ENCODE results near the gene GREB1. TPM values are rescaled to one million over a fixed set of nuclear protein-coding genes. Genes with fewer than 3 reads are reported as not detected.

The GREB1 gene
- polyA plus RNA-seq, 3 donors, result 10.2 to 16.2 (median 14.3) TPM

DNA sequence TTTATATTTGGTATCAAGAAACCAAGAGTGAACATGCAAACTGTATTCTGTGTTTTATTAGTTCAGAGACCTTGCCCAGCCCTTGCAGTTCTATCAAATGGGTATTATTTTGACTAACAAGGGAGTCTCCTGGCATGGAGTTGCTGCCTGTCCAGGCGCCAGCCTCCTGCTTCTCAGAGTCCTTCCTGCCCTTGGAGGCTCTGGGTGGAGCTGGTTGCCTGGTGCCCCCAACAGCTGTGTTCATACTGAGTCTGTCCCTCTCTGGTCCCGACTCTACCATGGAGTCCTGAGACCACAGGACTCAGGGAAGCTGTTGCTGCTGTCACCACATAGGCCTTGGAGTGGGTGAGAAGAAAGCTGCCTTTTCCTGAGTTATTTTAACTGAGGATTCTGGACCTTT lies 26.3 kb upstream of the GREB1 start:
- DNase-seq, result no peak

DNA sequence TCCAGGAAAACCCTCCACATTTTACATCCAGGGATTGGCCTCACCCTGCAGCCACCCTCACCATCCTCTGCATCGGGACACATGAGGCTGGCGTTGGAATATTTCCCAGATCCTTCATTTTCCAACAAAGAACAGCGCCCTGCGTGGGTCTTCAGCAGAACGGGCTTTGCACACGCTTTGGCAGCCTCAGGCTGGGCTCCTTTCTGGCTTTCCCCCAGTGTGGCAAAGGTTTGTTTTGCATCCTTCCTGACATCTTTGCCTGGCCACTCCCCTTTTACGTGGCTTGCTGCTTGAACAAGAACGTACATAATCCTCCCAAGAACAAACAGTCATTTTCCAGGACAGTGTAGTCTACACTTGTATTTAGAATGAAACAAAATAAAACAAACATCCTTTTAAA lies 25.6 kb upstream of the GREB1 start:
- no peak for DNase-seq

DNA sequence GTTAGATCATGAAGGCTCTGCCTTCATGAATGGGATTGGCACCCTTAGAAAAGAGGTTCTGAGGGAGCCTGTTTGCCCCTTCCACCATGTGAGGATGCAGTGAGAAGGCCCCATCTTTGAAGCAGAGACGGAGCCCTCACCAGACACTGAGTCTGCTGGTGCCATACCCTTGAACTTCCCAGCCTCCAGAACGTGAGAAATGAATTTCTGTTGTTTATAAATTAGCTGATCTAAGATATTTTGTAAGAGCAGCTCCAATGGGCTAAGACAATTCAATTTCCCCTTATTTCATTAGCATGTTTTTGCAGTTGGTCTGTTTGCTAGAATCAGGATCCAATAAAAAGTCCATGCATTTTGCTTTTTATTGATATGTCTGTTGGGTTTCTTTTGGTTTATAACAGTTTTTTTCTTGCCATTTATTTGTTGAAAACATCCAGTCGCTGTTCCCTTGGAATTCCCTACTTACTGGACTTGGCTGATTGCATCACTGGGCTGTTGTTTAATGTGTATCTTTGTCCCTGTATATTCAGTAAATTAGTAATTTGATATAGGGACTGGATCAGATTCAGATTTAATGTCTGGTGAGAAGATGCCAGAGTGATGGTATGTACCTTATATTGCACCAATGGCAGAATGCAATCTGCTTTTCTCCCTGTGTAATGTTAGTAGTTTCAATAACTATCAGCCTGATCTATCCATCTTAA lies 24.0 kb upstream of the GREB1 start:
- no peak for DNase-seq

DNA sequence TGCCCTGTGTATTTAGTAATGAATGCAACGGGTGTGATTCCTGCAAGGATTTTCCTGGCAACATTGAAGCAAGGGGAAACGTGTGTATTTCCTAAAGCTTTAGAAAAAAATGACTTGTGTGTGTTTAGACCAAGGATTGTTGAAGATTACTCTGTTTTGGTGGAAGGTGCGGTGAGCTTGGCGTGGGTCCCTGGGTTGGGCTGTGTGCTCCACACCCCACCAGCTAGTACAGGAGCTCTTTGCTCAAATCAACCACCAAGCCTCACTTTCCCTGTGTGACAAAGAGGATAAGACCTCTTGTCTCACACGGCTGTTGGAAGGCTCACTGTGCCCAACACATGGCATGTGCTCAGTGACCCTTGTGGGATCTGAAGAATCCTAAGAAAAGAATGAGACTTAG lies 21.4 kb upstream of the GREB1 start:
- no peak for DNase-seq

DNA sequence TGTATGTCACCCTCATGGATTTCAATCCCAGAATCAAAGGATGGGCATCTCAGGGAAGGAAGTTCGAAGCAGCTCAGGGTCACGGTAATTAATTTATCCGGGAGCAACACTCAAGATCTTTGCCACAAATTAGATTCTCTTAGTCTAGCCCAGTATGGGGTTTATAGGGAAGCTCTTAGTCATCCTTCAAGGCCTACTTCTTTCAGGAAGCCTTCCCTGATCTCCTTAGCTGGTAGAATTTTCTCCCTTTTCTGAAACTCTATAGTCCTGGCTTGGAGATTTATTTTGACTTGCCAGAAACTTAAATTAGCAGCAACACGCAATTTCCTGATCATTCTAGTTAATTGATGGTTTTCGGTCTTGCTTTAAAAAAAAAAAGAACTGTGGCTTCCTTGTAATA lies 20.5 kb upstream of the GREB1 start:
- DNase-seq, result no peak

DNA sequence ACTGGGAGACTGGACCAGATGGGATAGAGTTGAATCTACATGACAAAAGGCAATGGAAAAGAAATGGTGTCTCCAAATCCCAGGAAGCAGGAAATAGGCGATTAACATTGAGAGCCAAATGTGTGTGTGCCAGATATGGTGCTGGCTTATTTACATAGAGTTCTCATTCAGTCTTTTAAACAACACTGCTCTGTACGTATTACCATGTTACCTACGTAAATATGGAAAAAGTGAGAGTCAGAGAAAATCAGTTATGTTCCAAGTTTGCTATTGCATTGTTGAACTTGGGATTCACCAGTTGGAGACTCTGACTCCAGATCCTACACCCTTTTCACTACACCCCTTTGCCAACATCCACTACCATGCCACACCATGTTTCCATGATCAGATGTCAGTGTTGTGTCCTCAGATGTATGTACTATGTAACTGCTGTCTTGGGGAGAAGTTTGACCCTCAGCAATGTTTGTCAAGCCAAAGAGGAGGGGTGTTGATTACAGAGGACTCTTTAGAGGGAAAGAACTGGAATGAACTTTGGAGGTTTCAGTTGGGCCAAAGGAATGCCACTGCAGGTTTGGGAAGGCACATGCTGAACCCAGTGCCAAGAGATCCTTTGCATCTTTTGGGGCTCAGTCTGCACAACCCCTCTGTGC lies 19.6 kb upstream of the GREB1 start:
- DNase-seq, result no peak

DNA sequence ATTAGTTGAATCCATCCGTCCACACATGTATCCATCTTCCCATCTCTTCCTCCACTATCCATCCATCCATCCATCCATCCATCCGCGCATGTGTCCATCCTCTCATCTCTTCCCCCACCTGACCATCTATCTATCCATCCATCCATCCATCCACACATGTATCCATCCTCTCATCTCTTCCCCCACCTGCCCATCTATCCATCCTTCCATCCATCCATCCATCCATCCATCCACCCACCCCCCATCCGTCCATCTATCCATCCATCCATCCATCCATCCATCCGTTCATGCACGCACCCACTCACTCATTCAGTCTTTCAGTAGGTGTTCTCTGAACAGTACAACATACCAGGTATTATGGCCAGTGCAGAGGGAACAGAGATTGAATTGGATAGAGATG lies 18.9 kb upstream of the GREB1 start:
- DNase-seq, result no peak

DNA sequence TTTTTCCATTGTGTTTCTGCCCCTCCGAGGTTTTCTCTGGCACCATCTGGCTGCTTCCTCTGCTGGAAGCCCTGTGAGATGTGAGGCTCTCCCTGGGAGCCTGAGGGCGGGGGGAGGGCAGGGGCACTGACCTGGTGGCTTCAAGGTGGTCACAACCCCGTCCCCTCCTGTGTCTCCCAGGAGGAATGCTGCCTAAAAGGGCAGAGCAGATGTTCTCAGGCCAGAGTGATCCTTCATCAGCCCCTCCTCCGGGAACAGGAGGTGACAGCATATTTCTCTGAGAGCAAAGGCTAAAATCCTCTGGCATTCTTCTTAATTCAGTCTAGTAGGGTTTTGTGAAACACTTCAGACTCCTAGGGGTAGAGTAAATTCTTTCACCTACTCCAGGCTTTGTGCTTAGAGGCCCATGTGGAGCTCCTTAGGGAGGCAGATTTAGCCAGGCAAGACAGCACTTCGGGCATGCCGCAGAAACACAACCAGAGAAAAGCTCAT lies 18.3 kb upstream of the GREB1 start:
- DNase-seq, result no peak

DNA sequence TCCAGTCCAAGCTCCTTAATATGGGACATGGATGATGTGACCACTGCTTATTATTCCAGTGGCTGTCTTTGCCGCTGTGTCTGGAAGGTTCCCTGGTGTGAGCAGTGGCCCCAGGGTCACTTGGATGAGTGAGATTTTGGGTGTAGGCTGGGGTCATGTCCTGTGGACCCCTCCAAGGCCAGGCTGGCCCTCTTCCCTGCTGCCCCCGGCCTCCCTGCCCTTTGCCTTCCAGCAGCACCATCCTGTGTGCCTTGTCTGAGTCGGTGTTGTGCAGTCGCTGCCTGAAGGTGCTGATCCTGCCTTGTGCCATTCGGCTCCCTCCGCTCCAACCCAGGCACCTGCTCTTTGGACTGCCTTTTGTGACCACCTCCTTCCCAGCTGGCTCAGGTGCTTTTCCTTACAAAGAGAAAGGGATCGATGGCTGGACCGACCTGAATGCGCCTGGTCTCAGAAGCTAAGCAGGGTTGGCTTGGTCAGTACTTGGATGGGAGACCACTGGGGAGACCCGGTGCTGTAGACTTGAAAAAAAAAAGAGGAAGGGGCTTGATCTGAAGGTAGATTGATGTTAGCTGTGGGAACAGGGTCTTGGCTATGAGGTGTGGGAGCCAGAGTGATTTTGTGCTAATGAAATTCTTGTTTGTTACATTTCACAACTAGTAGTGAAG lies 16.7 kb upstream of the GREB1 start:
- no peak for DNase-seq

DNA sequence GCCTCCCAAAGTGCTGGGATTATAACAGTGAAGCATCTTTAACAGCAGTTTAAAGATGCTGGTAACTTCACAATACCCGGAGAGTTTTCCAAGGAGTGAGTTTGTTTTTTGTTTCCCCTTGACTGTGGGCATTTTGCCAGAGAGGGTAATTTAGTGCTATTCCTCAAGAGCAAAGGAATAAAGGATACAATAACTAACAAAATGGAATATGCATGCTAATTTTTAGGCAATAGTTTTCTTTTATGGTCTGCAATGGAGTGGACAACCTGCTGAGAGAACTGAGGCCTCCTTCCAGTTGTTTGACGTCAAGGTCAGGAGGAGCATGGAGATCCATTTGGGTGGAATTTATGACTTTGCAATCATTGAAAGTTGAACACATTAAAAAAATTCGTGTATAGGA lies 15.9 kb upstream of the GREB1 start:
- no peak for DNase-seq

DNA sequence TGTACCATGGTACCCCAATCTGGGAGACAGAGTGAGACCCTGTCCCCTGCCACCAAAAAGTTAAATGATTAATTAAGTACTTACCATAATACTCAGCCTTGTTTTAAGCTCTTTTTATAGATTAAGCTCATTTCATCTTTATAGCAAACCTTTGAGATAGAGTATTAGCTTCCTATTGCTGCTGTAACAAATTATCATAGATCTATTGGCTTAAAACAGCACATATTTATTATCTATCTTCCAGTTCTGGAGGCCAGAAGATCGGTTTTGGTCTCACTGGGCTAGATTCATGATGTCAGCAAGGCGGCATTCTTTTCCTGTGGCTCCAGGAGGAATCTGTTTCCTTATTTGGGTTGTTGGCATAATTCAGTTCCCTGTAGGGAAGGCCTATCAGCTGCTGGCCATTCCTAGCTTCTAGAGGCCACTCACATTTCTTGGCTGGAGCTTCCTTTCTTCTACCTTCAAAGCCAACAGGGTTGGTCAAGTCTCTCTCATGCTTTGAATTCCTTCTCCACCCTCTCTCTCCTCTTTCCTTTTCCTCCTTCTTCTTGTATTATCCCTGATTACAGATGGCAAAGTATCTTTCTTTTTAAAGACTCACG lies 13.7 kb upstream of the GREB1 start:
- no peak for DNase-seq

DNA sequence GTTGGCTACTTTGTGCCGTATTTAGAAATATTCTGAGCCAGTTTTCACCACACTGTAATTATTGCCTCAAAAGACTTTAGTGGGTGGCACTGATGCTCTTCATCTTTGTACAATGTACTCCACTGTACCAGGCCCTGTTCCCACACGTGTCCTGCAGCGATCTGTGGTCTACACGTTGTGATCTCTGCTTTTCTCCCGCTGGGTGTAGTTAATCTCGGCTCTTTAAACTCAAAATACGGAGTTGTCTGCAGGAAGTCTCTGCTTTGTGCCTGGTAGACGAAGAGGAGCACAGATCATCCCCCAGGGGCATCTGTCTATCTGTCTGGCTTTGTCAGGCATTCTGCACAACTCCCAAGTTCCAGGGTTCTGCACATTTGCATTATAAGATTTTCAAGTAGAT lies 12.1 kb upstream of the GREB1 start:
- DNase-seq, result no peak

DNA sequence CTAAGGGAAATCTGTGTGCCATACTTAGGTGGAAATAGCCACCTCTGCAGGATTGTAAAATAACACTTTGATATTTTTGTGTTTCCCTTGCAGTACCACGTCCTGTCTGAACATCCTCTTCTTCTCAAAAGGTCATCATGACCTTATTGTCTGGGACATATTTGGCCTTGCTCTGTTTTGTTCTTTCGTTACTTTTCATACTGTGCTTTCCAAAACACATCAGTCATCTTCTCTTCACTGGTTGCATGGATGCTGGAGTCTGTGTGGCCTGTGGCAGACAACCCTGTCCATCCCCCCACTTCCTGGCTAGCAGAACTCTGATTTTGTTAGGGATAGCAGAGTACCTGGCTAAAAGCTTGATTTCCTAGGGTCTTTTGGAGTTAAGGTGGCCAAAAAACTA lies 9.4 kb upstream of the GREB1 start:
- no peak for DNase-seq

DNA sequence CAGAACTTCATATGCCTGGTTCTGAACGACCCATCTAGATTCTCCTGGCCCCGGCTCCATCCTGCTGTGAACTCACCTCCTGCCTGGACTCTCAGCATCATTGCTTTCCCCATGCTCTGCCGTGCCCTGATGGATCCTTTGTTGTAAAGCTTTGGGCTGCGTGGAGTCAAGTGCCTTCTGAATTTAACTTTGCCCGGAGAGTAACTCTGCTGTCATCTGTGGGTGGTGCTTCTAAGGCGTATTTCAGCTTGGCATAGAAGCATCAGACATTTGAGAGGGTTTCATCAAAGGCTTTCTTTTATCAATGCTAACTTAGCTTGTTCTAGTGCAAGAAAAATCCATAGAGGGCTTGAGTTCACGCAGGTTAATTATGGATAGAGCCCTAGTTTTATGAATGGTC lies 8.1 kb upstream of the GREB1 start:
- DNase-seq, result no peak

DNA sequence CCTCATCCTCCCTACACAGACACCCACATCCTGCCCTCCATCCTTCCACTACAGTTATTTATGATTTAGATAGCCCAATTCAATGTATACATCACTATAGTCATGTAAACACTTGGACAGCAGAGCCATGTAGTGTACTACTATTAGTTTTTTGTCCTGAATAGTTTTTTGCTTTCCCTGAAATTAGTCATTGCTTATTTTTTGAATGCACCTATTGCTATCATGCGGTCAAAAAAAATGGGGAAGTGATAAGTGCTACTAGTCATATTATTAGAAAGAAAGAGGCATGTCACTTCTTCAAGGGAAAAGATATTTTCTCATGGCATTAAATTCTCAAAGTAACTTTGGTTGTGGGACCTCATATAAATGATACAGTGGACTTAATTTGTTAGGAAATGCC lies 6.8 kb upstream of the GREB1 start:
- no peak for DNase-seq

DNA sequence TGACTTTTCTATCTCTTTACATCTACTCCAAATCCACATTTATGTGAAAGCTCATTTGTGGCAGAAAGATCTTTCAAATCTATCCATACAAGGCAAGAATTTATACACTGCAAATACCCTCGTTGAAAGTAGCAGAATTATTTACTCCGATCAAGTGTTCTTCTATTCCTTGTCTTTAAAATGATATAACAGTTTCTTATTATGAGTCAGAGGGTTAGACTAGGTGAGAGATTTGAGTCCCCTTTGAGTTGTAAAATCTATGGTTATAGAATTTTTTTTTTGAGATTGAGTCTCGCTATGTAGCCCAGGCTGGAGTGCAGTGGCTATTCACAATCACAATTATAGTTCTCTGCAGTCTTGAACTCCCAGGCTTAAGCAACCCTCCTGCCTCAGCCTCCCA lies 5.6 kb upstream of the GREB1 start:
- no peak for DNase-seq

DNA sequence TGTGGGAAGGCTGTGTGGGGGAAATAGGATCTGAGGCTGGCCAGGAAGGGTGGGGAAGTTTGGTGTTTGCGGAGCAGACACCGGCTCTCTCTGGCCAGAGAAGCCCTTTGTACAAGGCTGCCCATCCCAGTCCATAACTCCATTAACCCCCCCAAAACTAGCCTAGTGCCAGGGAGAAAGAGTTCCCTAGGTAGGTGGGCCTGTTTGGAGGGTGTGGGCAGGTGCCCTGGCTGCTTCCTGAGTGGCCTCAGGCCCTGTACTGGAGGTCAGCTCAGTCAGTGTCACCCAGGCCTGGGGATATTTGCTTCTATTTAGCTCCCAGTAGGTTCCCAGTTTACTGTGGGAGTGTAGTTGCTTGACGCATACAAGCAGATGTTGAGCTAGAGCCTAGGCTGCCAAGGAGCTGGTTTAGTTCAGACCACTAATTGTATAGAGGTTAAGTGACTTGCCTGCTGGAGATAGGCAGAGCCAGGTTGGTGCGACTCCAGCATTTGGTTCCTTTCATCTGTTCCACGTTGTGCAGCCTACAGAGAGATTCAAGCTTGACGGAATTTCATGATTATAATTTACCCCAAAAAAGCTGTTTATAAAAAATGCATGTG lies 2.9 kb upstream of the GREB1 start:
- no peak for DNase-seq

DNA sequence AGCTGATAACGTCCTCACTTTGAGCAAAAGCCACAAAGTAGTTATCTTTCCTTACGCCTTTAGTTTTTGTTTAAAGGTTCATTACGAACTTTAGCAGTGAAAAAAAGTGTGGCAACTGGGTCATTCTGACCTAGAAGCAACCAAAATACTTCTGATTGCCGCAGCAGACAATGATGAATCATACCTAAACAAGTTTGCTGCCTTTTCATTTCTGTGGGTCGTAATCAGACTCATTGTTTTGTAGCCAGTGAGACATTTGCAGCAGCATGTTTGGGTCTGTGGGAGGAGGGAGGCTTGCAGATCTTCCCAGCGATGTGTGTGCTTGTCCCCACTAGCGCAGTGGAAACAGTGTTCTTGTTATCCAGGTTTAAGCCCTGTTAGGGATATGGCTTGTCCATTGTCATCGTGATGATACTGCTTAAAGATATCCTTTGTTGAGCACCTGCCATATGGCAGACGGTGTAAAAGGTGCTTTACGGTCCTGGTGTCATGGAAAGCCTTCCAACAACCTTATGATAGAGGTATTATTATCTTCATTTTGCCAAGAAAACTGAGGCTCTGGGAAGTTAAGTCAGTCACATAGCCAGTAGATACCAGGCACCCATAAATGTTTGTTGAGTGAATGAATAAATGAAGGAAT lies 1.3 kb upstream of the GREB1 start:
- no peak for DNase-seq

DNA sequence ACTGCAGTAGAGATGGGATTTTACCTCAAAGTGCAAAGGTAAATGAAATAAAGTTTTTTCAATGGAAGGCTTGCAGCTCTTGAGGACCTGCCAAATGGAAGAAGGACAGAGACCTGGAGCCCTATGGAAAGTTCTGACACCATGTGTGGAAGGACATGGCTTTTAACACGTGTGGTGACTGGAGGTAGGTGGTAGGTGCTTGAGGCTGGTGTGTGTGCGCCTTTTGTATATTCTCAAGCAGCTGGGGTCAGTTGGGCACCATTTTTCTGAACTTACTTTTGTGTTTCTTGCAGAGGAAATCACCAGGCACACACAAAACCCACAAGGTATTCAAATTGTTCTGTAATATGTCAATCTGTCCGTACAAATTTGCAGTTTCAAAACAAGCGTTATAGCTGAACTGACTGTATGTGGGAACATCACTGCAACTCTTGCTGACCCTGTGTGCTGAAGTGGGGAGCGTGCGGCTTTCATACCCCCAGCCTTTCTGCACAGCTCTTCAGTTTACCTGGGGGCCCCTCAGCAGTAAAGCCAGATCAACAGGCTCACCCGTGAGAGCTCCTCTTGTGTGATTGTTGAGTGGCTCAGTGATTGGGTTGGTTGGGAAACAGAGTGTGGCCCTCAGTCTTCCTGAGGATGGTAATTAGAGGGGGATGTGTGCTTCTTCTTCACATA lies 363 bp downstream of the GREB1 start:
- no peak for DNase-seq

DNA sequence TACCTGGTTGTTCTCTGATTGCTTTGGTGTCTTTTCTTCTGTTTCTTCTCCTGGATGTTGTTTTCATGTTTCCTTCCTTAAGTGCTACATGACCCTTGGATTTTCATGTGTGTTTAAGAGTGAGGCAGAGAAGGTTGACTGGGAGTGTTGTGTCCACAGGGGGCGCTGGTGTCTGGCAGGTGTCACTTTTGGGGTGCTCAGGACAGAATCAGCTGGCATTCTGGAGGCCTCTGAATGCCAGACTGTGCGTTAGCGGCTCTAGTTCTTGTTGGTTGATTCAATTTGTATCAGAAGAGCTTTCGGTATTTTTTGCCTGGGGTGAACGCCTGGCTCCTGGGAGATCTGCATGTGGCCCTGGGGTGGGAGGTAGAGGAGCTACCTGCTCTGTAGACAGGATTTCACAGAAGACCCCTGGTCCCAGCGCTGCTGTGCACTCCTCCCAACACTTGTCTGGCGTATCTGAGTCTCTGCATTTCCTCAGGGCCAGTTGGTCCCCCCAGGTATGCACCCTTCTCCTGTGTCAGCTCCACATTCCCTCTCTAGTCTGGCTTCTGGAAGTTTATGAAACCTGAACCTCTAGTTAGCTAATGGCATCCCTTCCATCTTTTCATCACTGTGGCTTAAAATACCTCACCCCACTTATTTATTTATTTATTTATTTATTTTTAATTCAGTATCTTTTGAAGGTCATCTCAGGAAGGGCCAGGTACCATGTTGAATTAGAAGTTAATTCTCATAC lies 1.1 kb downstream of the GREB1 start:
- no peak for DNase-seq

DNA sequence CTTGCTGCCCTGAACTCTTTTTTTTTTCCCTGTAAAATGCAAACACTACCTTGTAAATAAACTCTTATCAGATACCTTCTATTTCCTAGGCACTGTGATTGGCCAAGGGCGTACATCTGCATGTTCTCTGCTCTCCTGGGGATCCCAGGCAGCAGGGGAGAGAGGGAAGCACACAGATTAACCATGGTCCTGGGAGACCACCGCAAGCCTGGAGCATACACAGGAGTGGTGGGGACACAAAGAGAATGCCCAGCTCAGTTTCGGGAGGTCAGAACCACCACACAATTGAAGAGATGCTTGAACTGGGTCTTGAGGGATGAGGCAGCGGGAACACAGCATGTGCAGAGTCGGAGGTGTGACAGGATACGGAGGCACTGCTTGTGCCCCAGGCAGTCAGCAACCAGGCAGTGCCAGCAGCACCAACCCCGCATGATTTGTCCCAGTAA lies 2.1 kb downstream of the GREB1 start:
- no peak for DNase-seq

All from renal pelvis (tissue), 4 donors.